SU-DHL-6 (cell line): ENCODE results near the gene GUK1.

Experiments used
- H2AFZ ChIP-seq: fragments of 200-600 bp; sonication (generic); 2 replicates; pipeline ENCODE4 v1.6.1; 2014; ENCODE audit warnings: low read depth, mild to moderate bottlenecking, moderate library complexity, mixed read lengths, antibody characterized with exemption, low read length; ENCODE audit not compliant: severe bottlenecking
- H3F3A ChIP-seq: fragments of 200-600 bp; shearing (Covaris generic); 2 replicates; pipeline ENCODE4 v1.6.0; 2016; ENCODE audit warnings: antibody characterized with exemption, mild to moderate bottlenecking; ENCODE audit not compliant: insufficient read depth
- H3K27ac ChIP-seq: fragments of 200-600 bp; sonication (generic); 2 replicates; pipeline ENCODE4 v1.5.1; 2016; ENCODE audit warnings: low read depth, mild to moderate bottlenecking, low read length, moderate library complexity, mixed read lengths
- H3K27me3 ChIP-seq: fragments of 200-600 bp; sonication (generic), shearing (Covaris generic); 2 replicates; pipeline ENCODE4 v1.6.0; 2014; ENCODE audit warnings: mild to moderate bottlenecking, low read length
- H3K36me3 ChIP-seq: fragments of 200-600 bp; sonication (generic); 2 replicates; pipeline ENCODE4 v1.6.1; 2014; ENCODE audit warnings: mild to moderate bottlenecking, low read length, mixed read lengths
- H3K4me2 ChIP-seq: fragments of 300-600, 200-600 bp; shearing (Covaris generic), sonication (generic); 2 replicates; pipeline ENCODE4 v1.6.0; 2014; ENCODE audit warnings: low read length, low read depth, mild to moderate bottlenecking; ENCODE audit not compliant: poor library complexity, severe bottlenecking
- H3K4me3 ChIP-seq: fragments of 200-600 bp; sonication (generic); 2 replicates; pipeline ENCODE4 v1.5.1; 2014; ENCODE audit warnings: antibody characterized with exemption, low read length, mild to moderate bottlenecking, mixed read lengths; ENCODE audit not compliant: insufficient read depth, poor library complexity, severe bottlenecking
- H3K79me2 ChIP-seq: fragments of 200-600 bp; sonication (generic); 2 replicates; pipeline ENCODE4 v1.6.1; 2014; ENCODE audit warnings: mild to moderate bottlenecking, low read length, moderate library complexity; ENCODE audit not compliant: insufficient read depth
- H3K9ac ChIP-seq: fragments of 200-600 bp; sonication (generic); 2 replicates; pipeline ENCODE4 v1.7.0; 2014; ENCODE audit warnings: mild to moderate bottlenecking, low read length
- H3K9me2 ChIP-seq: fragments of 200-600 bp; sonication (generic); replicated peaks from 2 replicates; pipeline ENCODE4 v1.6.1; 2014; ENCODE audit warnings: low read length; ENCODE audit not compliant: insufficient read depth
- H3K9me3 ChIP-seq: fragments of 200-600 bp; sonication (generic); 2 replicates; pipeline ENCODE4 v1.6.1; 2014; ENCODE audit warnings: low read length, mixed read lengths; ENCODE audit not compliant: insufficient read depth
- H4K20me1 ChIP-seq: fragments of 200-600 bp; sonication (generic); 2 replicates; pipeline ENCODE4 v1.6.1; 2014; ENCODE audit warnings: low read depth, mild to moderate bottlenecking, antibody characterized with exemption, low read length, moderate library complexity, mixed read lengths
- EZH2phosphoT487 ChIP-seq: fragments of 200-600 bp; sonication (generic), shearing (Covaris generic); conservative IDR thresholded peaks from 2 replicates; pipeline ENCODE4 v1.6.1; 2018; ENCODE audit warnings: mild to moderate bottlenecking, antibody characterized with exemption, low read length, moderate library complexity, mixed read lengths
- TF ChIP-seq, protein P1 (sequence below): fragments of 200-600 bp; sonication (generic); IDR thresholded peaks from one replicate; pipeline ENCODE4 v1.5.1; 2017; ENCODE audit warnings: antibody characterized with exemption, mild to moderate bottlenecking, low read length, moderate library complexity; ENCODE audit not compliant: insufficient read depth, poor library complexity, severe bottlenecking

GUK1 gene

DNA sequence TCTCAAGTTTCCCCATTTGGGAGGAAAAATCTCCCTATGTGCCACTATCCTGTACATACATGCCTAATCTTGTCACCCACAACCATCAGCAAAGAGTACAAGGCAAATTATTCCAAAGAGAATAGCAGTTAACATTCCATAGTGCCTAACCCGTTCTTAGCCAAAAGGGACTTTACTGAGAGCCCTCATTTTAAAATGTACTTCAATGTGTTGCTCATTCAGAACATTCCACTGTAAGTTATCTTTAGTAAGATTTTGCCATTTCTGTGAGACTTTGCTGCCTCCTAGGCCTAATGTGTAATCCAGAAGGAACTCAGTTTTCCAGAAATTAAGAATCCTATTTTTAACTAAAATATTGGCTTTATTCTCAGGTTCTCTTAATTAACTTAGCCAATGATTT lies 19.7 kb upstream of the GUK1 start:
- TF ChIP-seq EZH2phosphoT487 = no peak
- TF ChIP-seq, protein P1, sequence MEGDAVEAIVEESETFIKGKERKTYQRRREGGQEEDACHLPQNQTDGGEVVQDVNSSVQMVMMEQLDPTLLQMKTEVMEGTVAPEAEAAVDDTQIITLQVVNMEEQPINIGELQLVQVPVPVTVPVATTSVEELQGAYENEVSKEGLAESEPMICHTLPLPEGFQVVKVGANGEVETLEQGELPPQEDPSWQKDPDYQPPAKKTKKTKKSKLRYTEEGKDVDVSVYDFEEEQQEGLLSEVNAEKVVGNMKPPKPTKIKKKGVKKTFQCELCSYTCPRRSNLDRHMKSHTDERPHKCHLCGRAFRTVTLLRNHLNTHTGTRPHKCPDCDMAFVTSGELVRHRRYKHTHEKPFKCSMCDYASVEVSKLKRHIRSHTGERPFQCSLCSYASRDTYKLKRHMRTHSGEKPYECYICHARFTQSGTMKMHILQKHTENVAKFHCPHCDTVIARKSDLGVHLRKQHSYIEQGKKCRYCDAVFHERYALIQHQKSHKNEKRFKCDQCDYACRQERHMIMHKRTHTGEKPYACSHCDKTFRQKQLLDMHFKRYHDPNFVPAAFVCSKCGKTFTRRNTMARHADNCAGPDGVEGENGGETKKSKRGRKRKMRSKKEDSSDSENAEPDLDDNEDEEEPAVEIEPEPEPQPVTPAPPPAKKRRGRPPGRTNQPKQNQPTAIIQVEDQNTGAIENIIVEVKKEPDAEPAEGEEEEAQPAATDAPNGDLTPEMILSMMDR = no peak
- no peak overlapping the region for H2AFZ ChIP-seq
- H3K9me3 ChIP-seq = peaks cover 11% of the 10 kb centered on the region; the same call in 1 of the 2 replicates
- no peaks in the 10 kb centered on the region for H3K36me3 ChIP-seq
- no peak overlapping the region for H3K27ac ChIP-seq
- no peaks in the 10 kb centered on the region for H4K20me1 ChIP-seq
- H3K9me2 ChIP-seq = no peaks in the 10 kb centered on the region
- H3K4me2 ChIP-seq = no peak overlapping the region
- H3K4me3 ChIP-seq = no peak overlapping the region
- no peaks in the 10 kb centered on the region for H3K79me2 ChIP-seq
- no peaks in the 10 kb centered on the region for H3F3A ChIP-seq
- H3K9ac ChIP-seq = no peak overlapping the region
- no peaks in the 10 kb centered on the region for H3K27me3 ChIP-seq

DNA sequence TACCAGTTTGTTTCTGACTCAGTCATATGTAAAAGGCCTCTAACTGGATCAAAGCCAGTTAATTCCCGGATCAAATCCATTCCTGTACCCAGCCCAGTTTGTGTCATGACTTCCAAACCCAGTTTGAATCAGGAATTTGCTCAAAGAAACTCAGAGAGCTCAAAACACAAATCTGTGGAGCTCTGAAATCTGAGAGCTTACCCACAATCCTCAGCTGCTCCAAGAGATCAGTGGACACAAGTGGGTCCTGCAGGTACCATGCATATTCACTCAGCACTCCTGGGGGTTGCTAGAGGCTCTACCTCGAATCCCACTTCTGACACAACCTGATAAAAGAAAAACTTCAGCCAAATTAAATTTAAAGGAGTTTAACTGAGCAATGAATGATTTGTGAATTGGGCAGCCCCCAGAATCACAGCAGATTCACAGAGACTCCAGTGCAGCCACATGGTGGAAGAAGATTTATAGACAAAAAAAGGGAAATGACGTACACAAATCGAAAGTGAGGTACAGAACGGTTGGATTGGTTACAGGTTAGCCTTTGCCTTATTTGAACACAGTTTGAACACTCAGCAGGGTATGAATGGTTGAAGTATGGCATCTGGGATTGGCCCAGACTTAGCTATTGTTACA lies 19.1 kb upstream of the GUK1 start:
- no peaks in the 10 kb centered on the region for H3K9me2 ChIP-seq
- peaks cover 11% of the 10 kb centered on the region; the same call in 1 of the 2 replicates for H3K9me3 ChIP-seq
- no peaks in the 10 kb centered on the region for H3K79me2 ChIP-seq
- TF ChIP-seq EZH2phosphoT487 = no peak
- TF ChIP-seq, protein P1 = no peak
- H4K20me1 ChIP-seq = no peaks in the 10 kb centered on the region
- no peaks in the 10 kb centered on the region for H3F3A ChIP-seq
- H3K4me3 ChIP-seq = no peak overlapping the region
- H2AFZ ChIP-seq = no peak overlapping the region
- H3K4me2 ChIP-seq = no peak overlapping the region
- no peak overlapping the region for H3K27ac ChIP-seq
- H3K36me3 ChIP-seq = no peaks in the 10 kb centered on the region
- H3K27me3 ChIP-seq = no peaks in the 10 kb centered on the region
- no peak overlapping the region for H3K9ac ChIP-seq

DNA sequence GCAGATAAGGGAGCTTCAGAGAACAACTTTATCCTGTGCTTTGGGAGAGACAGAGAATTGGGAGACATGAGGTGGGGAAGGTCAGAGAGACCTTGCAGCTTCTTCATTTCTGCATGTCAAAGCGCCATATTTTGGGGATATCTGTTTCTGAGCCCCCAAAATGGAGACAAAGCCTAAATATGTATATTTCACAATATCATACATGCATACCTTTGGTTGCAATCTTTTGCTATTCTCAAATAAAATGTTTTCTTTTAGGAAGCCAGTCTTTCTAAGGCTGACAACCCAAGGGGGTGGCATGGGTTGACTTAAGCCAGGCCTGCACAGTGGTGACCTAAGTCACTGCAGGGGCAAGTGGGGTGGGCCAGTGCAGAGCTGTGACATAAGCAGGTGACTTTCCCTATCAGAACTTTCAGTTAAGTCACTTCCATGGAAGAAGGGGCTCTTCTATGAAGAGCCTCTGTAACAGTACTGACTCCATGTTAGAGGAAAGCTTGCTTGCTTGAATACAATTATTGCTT lies 17.1 kb upstream of the GUK1 start:
- no peak overlapping the region for H3K4me3 ChIP-seq
- H3K27me3 ChIP-seq = no peaks in the 10 kb centered on the region
- no peaks in the 10 kb centered on the region for H3K9me2 ChIP-seq
- H2AFZ ChIP-seq = no peak overlapping the region
- no peaks in the 10 kb centered on the region for H3K36me3 ChIP-seq
- H3K79me2 ChIP-seq = no peaks in the 10 kb centered on the region
- no peak overlapping the region for H3K9ac ChIP-seq
- TF ChIP-seq EZH2phosphoT487 = no peak
- no peaks in the 10 kb centered on the region for H3F3A ChIP-seq
- no peak overlapping the region for H3K27ac ChIP-seq
- H3K9me3 ChIP-seq = peaks cover 7% of the 10 kb centered on the region; the same call in 1 of the 2 replicates
- no peak overlapping the region for H3K4me2 ChIP-seq
- no peaks in the 10 kb centered on the region for H4K20me1 ChIP-seq

DNA sequence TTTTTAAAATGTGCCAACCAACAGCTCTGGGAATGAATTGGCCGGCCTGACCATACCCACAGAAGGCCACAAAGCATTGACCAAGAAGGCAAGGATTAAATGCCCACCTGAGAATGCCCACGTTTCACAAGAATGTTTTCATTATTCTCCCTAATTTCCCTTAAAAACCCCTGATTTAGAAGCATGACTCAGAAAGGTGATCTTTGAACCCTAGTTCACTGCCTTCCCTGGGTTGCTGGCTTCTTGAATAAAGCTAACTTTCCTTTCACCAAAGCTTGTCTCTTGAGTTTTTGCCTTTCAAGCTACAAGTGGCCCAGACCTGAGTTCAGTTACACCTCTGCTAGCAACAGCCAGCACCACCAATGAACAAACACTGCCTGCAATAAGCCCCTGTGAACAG lies 16.6 kb upstream of the GUK1 start:
- H2AFZ ChIP-seq = no peak overlapping the region
- no peaks in the 10 kb centered on the region for H3K36me3 ChIP-seq
- no peaks in the 10 kb centered on the region for H3F3A ChIP-seq
- no peaks in the 10 kb centered on the region for H3K27me3 ChIP-seq
- H3K79me2 ChIP-seq = no peaks in the 10 kb centered on the region
- H3K9me3 ChIP-seq = peaks cover 3% of the 10 kb centered on the region; the same call in 1 of the 2 replicates
- H3K9ac ChIP-seq = no peak overlapping the region
- H3K4me2 ChIP-seq = no peak overlapping the region
- no peaks in the 10 kb centered on the region for H4K20me1 ChIP-seq
- H3K27ac ChIP-seq = no peak overlapping the region
- H3K4me3 ChIP-seq = no peak overlapping the region
- H3K9me2 ChIP-seq = no peaks in the 10 kb centered on the region
- TF ChIP-seq, protein P1 = no peak
- TF ChIP-seq EZH2phosphoT487 = no peak
